Hematopoietic multipotent progenitor cell treated with erythropoietin and hydrocortisone succinate and interleukin-3 and kit ligand, for 4 days (in vitro differentiated cells): ENCODE data around the gene HAVCR1.

Experiments
- DNase-seq: peaks from one replicate; pipeline ENCODE4 v3.0.0-alpha.2; 2015

The HAVCR1 gene

DNA sequence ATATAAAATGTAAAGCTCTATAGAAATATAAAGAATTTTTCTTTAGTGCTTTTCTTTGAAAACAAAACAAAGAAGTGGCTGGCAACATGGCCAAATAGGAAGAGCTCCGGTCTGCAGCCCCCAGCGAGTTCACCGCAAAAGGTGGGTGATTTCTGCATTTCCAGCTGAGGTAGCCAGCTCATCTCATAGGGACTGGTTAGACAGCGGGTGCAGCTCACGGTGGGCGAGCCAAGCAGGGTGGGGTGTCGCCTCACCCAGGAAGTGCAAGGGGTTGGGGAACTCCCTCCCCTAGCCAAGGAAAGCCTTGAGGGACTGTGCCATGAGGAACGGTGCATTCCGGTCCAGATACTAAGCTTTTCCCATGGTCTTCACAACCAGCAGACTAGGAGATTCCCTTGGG, 74.9 kb downstream of the HAVCR1 start:
- DNase-seq, result no peak

DNA sequence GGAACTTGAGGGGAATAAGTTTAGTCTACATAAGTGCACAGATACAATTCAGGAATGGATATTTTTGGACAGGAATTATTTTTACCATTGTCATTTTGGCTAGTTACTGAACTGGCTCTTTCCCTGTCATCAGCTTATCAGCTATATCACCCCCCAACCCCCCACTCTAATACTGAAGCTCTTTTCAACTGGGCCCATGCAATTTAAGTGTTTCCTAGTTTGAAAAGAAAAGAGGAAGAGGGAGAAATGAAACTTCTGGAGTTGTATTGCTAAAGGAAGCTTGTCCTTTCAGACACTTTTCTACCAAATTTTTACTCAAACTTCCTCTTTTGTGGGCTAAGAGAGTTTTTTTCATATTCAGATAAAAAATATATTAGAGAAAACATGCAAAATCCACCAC, 77.4 kb downstream of the HAVCR1 start:
- DNase-seq, result peak; percentile 47
